HG02840 (cell line): ENCODE data around the gene PGP.

Source experiments
- ATAC-seq: cut with Tn5 transposase; IDR thresholded peaks from one replicate; pipeline ENCODE4 v1.9.1; 2021; ENCODE audit warnings: mild to moderate bottlenecking, moderate library complexity, moderate number of reproducible peaks; ENCODE audit not compliant: unreplicated experiment, low FRiP score

Gene PGP

DNA sequence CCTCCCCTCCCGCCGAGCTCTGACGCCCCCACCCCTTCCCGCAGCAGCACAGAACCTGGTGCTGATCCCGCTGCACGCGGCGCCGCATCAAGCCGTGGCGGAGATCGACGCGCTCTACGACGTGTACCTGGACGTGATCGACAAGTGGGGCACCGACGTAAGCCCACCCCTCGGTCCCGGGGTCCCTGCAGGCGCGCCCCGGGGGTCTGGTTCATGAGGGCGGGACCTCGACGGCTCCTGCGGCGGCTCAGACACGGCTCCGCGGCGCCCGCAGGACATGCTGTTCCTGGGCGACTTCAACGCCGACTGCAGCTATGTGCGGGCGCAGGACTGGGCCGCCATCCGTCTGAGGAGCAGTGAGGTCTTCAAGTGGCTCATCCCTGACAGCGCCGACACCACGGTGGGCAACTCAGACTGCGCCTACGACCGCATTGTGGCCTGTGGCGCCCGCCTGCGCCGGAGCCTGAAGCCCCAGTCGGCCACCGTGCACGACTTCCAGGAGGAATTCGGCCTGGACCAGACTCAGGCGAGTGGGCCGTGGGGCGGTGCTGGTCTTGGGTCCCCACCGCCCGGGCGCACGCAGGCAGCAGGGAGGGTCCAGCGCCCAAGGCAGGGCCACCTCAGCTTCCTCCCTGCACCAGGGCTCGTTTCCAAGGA lies 23.0 kb upstream of the PGP start:
- no peak for ATAC-seq

DNA sequence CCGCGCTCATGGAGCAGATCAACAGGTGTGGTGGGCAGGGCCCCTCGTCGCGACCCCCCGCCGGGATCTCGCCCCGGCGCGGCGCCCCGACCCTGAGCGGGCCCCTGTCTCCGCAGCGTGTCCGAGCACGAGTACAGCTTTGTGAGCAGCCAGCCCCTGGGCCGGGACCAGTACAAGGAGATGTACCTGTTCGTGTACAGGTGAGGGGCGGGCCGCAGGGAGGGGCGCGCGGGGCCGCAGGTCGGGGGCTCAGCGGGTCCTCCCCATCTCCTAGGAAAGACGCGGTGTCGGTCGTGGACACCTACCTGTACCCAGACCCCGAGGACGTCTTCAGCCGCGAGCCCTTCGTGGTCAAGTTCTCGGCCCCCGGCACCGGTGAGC lies 22.5 kb upstream of the PGP start:
- ATAC-seq, result no peak

DNA sequence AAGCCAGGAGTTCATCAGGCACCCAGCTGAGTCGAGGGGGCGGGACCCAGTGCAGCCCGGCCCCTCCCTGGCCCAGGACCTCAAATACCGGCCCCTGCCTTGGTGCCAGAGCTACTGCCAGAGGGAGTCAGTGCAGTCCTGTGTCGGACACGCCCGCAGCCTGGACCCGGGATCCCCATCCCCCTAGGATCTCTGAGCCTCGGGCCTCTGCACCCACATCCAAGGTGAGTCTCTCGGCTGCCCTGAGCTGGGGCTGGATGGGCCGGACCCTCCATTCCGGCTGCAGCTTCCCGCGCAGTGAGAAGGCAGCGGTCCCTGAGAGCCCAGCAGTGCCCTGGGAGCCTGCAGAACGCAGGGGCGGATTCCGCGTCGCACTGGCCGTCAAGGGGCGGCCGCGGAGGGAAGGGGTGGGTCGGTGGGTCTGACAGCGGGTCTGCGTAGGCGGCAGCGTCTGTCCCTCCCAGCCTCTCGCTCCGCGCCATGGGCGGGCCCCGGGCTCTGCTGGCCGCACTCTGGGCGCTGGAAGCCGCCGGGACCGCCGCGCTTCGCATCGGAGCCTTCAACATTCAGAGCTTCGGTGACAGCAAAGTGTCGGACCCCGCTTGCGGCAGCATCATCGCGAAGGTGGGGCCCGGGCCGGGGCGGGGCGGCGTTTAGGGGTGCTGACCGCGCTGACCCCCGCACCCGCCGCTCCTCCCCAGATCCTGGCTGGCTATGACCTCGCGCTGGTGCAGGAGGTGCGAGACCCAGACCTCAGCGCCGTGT lies 21.9 kb upstream of the PGP start, which contains the start of gene DNASE1L2:
Gene DNASE1L2 (plus strand): TSS at position 108 of the 765 bp plus-strand sequence. CDS start 373 bp downstream, at position 481.
- ATAC-seq, result no peak

DNA sequence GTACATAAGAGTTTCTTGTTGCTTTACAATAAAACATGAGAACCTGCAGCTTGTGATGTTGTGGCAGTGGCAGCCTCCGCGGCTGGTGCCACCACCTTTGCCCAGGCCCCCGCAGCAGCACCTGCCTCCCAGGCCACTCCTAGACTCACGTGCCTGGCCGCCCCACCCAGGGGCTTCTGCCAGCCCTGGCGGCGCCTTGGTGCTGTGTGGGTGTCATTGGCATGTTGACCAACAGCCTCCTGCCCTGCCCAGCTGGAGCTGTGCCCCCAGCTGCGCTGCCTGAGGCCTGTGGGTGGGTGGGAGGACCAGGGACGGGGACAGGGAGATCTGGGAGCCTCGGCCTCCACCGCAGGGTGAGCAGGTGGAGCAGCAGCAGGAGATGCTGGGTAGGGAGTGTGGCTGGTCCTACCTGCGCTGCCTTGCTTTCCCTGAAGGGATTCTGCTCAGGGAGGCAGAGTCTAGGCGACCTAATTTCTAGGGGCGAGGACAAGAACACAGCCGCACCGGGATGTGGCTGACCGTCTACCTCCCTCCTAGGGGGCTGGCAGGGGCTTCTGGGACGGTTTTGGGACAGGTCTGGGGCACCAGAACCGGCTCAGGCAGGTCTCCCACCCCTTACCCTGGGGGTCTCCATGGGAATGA lies 21.2 kb upstream of the PGP start:
- ATAC-seq, result no peak

DNA sequence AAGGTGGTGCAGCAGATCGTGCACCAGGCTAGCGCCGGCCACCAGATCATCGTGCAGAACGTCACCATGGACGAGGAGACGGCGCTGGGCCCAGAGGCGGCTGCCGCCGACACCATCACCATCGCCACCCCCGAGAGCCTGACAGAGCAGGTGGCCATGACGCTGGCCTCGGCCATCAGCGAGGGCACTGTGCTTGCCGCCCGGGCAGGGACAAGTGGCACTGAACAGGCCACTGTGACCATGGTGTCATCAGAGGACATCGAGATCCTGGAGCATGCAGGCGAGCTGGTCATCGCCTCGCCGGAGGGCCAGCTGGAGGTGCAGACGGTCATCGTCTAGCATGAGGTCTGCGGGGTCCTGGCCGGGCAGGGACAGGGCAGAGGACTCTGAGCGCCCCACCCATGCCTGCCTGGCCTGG lies 20.6 kb upstream of the PGP start:
- ATAC-seq, result no peak

DNA sequence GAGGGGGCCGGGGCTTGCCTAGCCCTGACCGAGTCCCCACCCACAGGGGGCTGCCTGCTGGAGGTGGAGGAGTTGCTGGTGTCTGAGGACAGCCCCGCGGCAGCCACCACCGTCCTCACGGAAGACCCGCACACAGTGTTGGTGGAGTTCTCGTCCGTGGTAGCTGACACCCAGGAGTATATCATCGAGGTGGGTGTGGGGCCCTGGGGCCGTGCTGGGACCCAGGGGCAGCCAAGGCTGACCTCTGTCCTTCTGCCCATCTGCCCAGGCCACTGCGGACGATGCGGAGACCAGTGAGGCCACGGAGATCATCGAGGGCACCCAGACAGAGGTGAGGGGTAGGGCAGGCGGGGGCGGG lies 20.2 kb upstream of the PGP start:
- no peak for ATAC-seq

DNA sequence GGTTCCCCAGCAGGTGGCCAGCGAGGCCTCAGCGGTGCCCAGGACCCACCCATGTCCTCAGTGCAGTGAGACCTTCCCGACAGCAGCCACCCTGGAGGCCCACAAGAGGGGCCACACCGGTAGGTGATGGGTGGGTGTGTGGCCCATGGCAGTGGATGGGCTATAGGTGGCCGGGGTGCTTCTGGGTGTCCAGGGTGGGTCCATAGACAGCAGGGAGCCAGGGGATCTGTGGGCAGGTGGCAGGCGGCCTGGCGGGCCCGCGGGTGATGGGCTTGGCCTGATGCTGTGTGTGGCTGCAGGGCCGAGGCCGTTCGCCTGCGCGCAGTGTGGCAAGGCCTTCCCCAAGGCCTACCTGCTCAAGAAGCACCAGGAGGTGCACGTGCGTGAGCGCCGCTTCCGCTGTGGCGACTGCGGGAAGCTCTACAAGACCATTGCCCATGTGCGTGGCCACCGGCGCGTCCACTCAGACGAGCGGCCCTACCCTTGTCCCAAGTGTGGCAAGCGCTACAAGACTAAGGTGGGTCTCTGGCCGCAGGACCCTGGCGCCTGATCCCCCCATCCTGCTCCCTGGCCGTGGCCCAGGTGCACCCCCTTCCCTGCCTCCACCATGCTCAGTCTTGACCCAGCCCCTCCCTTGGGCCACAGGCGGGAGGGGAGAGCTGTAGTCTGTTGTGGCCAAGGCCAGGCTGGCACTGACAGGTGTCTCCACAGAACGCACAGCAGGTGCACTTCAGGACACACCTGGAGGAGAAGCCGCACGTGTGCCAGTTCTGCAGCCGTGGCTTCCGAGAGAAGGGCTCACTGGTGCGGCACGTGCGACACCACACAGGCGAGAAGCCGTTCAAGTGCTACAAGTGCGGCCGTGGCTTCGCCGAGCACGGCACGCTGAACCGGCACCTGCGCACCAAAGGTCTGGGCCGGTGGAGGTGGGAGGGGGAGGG lies 19.5 kb upstream of the PGP start:
- no peak for ATAC-seq

DNA sequence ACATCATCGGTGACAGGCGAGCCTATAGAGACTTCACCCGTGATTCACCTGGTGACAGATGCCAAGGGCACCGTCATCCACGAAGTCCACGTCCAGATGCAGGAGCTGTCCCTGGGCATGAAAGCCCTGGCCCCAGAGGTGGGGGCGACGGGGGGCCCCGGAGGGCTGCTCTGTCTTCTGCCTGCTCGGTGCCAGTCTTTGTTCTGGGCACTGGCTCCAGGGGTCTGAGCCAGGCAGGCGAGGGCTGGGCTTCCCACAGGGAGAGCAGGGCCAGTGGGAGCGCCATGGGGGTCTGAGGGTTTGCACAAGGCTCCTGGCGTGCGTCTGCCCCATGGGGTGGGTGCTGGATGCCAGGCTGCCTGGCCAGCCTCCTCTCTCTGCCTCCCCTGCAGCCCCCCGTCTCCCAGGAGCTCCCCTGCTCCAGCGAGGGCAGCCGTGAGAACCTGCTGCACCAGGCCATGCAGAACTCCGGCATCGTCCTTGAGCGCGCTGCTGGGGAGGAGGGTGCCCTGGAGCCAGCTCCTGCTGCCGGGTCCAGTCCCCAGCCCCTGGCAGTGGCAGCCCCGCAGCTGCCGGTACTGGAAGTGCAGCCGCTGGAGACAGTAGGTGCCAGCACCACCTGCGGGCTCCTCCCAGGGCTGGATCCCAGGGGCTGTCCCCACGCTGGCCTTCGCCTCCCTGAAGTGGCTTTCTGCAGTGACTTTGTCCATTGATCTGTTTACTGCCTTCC lies 18.6 kb upstream of the PGP start:
- ATAC-seq, result no peak

DNA sequence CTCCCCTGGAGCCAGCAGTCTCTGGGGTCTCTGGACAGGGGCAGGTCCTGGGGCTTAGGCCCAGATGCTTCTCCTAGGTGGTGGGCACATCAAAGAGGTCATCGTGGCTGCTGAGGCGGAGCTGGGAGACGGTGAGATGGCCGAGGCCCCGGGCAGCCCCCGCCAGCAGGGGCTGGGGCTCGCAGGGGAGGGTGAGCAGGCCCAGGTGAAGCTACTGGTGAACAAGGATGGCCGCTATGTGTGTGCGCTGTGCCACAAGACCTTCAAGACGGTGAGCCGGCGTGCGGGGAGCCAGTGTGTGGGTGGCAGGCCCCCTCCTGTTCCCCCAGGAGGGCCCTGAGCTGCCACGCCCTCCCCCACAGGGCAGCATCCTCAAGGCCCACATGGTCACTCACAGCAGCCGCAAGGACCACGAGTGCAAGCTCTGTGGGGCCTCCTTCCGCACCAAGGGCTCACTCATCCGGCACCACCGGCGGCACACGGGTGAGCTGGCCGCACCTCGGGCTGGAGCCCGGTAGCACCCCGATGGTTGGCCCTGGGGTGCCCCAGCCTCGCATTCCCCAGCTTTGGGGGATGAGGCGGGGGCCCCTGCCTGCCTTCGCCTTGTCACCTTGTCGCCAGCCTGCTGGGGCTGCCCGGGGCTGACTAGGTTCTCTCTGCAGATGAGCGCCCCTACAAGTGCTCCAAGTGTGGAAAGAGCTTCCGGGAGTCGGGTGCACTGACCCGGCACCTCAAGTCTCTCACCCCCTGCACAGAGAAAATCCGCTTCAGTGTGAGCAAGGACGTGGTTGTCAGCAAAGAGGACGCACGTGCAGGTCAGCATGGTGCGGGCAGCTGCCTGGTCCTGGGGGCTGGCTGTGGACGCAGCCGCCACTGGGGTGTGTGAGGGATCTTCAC lies 17.7 kb upstream of the PGP start:
- no peak for ATAC-seq

DNA sequence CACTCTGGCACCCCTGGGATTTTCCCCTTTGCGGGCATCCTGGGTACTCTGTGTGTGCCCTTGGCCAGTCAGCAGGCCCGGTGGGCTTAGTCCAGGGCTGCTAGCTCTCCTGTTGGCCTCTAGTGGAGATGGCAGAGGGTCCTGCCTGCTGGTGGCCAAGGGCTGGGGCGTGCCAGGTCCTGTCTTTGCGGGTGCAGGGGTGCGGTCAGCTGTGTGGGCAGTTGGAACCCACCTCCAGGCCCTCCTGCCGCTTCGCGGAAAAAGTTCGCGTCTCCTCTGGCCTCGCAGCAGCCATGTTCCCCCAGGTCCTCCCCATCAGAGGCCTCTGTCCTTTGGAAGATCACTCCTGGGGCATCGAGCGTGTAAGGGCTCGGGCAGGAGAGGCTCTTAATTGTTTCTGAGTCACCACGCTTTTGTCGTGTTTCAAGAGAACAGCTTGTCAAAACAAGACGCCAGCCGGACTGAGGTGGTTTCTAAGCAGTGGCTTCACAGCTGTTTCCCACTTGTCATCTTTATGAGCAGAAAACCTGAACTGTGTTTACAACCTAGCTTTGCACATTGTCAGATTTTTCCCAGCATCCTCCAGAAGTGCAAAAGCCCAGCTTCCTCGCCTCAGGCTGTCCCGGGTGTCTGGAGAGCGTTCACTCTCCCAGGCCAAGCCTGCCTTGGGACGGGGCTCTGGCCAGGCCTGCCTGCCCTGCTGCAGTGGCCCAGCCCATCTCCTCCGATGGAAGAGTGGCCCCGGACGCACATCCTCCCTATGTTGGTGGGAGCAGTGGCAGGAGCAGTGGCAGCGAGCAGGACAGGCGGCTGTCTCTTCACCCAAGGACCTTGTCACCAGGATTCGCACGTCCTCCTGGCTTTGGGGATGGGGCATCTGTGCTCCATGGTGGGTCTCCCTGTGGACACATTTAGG lies 16.6 kb upstream of the PGP start:
- ATAC-seq, result no peak

DNA sequence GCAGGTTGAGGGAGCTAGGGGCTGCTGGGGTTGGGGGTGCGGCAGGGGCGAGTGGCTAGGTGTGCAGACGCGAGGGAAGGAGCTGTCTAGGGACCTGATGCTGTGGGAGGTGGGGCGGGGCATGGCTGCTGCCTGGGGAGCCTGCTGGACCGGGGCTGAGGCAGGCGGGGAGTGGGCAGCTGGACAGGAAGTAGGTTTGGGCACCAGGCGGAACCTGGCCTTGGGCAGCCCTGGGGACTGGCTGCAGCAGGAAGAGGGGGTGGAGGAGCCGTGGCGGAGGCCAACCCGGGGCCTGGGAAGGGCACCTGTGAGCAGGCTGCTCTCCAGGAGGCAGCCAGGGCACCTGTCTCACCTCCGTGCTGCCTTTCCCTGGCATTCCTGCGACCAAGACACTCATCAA lies 15.7 kb upstream of the PGP start:
- ATAC-seq, result no peak

DNA sequence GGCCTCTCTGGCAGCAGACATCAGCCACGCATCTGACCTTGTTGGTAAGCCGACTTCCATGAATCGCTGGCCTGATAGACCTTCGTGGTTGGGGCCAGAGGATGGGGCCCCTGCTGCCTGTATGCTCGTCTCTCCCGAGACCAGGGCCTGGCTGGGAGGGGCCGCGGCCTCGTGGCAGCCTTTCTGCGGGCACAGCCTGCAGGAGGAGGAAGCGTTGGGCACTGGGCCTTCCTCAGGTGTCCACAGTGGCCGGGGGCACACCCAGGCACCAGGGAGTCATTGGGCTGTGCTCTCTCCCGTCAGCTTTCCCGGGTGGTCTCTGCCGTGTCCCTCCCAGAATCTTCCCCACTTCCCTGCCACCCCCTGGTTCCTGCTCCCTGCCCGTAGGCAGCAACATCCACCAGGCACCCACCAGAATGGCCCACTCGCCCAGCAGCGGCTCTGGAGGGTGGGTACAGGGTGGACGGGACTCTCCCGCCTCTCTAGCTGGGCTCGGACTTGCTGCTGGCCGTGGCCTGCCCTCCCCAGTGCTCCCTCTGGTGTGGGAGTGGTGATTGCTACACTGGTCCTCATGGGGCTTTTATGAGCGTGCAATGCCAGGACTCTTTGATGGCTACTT lies 15.1 kb upstream of the PGP start:
- ATAC-seq, result no peak

DNA sequence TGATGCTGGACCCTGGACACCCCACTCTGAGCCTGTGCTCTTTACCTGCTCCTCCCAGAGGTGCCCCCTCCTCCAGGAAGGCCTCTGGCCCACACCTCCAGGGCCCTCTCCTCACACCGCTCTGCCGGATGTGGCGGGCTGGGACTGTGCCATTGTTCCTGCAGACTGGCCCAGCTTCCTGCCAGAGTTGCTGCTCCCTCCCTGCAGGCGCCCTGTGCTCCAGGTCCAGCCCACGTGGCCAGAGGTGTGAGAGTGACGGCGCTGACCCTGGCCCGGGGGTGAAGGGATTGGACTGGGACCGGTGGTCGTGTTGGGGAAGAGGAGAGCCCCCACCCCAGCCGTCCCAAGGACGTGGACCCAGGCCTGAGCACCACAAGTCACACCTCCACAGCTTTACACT lies 14.5 kb upstream of the PGP start:
- no peak for ATAC-seq

DNA sequence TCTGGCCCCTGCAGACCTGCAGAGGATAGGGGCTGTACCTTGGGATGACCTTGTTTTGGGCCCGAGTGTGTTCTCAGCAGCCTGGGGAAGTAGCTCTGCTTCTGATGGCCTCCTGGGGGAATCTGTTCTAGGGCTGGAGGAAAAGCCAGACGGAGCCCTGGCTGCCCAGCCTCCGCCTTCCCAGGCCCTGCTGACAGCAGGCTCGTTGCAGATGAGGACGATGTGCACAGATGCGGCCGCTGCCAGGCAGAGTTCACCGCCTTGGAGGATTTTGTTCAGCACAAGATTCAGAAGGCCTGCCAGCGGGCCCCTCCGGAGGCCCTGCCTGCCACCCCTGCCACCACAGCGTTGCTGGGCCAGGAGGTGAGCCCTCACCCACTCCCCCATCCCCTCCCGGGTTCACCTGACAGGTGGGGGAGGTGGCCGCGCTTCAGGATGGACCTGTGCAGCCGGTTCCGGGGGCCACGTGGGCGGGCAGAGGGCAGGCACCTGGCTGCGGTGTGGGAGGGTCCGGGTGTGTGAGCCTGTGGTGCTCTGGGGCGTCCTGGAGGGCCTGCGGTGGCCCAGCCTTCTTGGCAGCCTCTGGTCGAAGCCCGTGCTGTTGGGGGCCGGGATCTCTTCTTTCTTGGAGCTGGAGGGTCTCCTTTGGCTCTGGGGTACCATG lies 13.7 kb upstream of the PGP start:
- no peak for ATAC-seq

DNA sequence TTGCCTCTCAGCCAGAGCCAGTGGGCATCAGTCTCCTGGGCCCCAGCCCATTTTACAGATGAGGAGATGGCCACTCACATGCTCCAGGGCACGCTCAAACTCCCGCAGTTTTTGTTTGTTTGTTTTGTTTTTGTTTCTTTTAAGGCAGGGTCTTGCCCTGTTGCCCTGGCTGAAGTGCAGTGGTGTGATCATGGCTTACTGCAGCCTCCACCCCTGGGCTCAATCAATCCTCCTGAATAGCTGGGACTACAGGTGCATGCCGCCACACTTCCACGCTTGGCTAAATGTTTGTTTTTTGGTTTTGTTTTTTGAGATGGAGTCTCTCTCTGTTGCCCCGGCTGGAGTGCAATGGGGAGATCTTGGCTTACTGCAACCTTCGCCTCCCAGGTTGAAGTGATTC lies 12.3 kb upstream of the PGP start:
- no peak for ATAC-seq

DNA sequence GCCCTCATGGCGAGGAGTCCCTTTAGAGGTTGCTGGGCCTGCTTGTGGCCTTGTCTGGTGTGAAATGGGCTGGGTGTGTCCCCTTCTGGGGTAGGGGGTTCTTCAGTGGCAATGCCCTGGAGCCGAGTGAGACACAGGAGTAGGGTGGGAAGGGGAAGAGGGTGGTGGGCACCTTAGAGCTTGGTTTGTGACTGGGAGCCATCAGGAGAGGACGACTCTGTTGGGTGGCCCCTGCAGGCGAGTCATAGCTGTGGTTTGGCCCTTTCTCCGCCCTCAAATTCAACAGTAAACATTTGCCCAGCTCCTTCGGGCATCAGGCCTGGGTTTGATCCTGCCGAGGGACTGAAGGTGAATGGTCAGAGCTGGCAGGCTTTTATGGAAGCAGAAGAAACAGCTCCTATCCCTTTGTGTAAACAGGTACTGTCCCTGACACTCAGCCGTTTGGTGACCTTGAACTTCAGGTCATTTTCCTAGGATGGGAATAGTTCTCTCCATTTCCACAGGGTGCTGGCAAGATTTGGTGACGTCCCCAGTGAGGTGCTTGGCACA lies 11.7 kb upstream of the PGP start:
- ATAC-seq, result no peak
